ENCODE results near the gene PTAR1.
"Not testable (repeated sequence)": the region's sequence is repeated elsewhere in the genome, so short reads cannot be mapped to it uniquely, and the experiment has no call there.

Gene PTAR1

GRCh38 chr9:69759421-69760277, at the start of gene PTAR1:
TSS of gene PTAR1 (minus strand) at chr9:69760011. CDS start at chr9:69759938, 73 bp downstream.
- DNase-seq (ENCODE audit: low spot score): peak; percentile 91

- DNase-seq (ENCODE audit: low spot score): no peak
Measured at GRCh38 chr9:69809304-69809863, 49.6 kb upstream of the PTAR1 start.

GRCh38 chr9:69806627-69807026, 46.8 kb upstream of the PTAR1 start:
- DNase-seq (ENCODE audit: low spot score): no peak

GRCh38 chr9:69805962-69806515, 46.2 kb upstream of the PTAR1 start:
- no peak for DNase-seq (ENCODE audit: low spot score)

GRCh38 chr9:69801989-69802388, 42.2 kb upstream of the PTAR1 start:
- no peak for DNase-seq (ENCODE audit: low spot score)

GRCh38 chr9:69800027-69800426, 40.2 kb upstream of the PTAR1 start:
- not testable (repeated sequence) for DNase-seq (ENCODE audit: low spot score)

GRCh38 chr9:69799521-69799920, 39.7 kb upstream of the PTAR1 start:
- not testable (repeated sequence) for DNase-seq (ENCODE audit: low spot score)

- no peak for DNase-seq (ENCODE audit: low spot score)
Measured at GRCh38 chr9:69798744-69799143, 38.9 kb upstream of the PTAR1 start.

- DNase-seq (ENCODE audit: low spot score): peak; percentile 35
Measured at GRCh38 chr9:69797675-69798074, 37.9 kb upstream of the PTAR1 start.

GRCh38 chr9:69794356-69794755, 34.5 kb upstream of the PTAR1 start:
- no peak for DNase-seq (ENCODE audit: low spot score)

GRCh38 chr9:69785757-69786156, 25.9 kb upstream of the PTAR1 start:
- peak; percentile 33 for DNase-seq (ENCODE audit: low spot score)

- no peak for DNase-seq (ENCODE audit: low spot score)
Measured at GRCh38 chr9:69773258-69773657, 13.4 kb upstream of the PTAR1 start.

GRCh38 chr9:69771775-69772418, 12.1 kb upstream of the PTAR1 start:
- DNase-seq (ENCODE audit: low spot score): no peak

GRCh38 chr9:69768716-69769115, 8.9 kb upstream of the PTAR1 start:
- DNase-seq (ENCODE audit: low spot score): no peak

- no peak for DNase-seq (ENCODE audit: low spot score)
Measured at GRCh38 chr9:69768101-69768500, 8.3 kb upstream of the PTAR1 start.

- not testable (repeated sequence) for DNase-seq (ENCODE audit: low spot score)
Measured at GRCh38 chr9:69763862-69764261, 4.1 kb upstream of the PTAR1 start.

- no peak for DNase-seq (ENCODE audit: low spot score)
Measured at GRCh38 chr9:69762527-69762926, 2.7 kb upstream of the PTAR1 start.

- DNase-seq (ENCODE audit: low spot score): no peak
Measured at GRCh38 chr9:69760278-69760610, 433 bp upstream of the PTAR1 start.

- DNase-seq (ENCODE audit: low spot score): no peak
Measured at GRCh38 chr9:69759021-69759420, 790 bp downstream of the PTAR1 start.

- no peak for DNase-seq (ENCODE audit: low spot score)
Measured at GRCh38 chr9:69757996-69758675, 1.7 kb downstream of the PTAR1 start.

GRCh38 chr9:69755205-69755604, 4.6 kb downstream of the PTAR1 start:
- no peak for DNase-seq (ENCODE audit: low spot score)

GRCh38 chr9:69753830-69754229, 6.0 kb downstream of the PTAR1 start:
- DNase-seq (ENCODE audit: low spot score): no peak
